Lower leg skin (tissue), 4 donors: ENCODE results near the gene PAF1. TPM values are rescaled to one million over a fixed set of nuclear protein-coding genes. Genes with fewer than 3 reads are reported as not detected.

Experiments
- DNase-seq, 2 donors: peaks; one replicate each; pipeline ENCODE4 v3.0.0-alpha.2; 2019; ENCODE audit warnings: low spot score in 2 of 2
- H3K4me3 ChIP-seq: fragments of 200-600 bp; sonication (generic); 2 replicates; pipeline ENCODE4 v1.5.1; 2017; ENCODE audit warnings: mild to moderate bottlenecking, low read depth; ENCODE audit not compliant: poor library complexity, severe bottlenecking
- CTCF ChIP-seq, 3 donors: fragments of 450-650 bp; IDR thresholded peaks; one replicate each; pipeline ENCODE4 v1.5.1; 2016; ENCODE audit warnings: antibody characterized with exemption in 3 of 3, mild to moderate bottlenecking in 3 of 3, moderate library complexity in 2 of 3
- POLR2A ChIP-seq, 2 donors: fragments of 450-650 bp; IDR thresholded peaks; one replicate each; pipeline ENCODE4 v1.6.1; 2016 to 2017; ENCODE audit warnings: antibody characterized with exemption in 2 of 2, mild to moderate bottlenecking in 1 of 2, moderate library complexity in 1 of 2
- WGBS, 2 donors: methylation state at CpG; one replicate each; pipeline ENCODE4 v1.1.5; 2018; 5-methylcytosine and 5-hydroxymethylcytosine counted together
- intact Hi-C: fragments of 100-400 bp; cut with DNase I; formaldehyde crosslinking; loops from one replicate; pipeline ENCODE4 v1.15.0; 2023; ENCODE audit warnings: low total_unique reads
- total RNA-seq, 4 donors: library from RNA; depleted of rRNA; stranded (reverse); fragments of >200 nt; gene quantifications; one replicate each; pipeline ENCODE4 v1.1.0, GENCODE V29; 2016

Gene PAF1
- total RNA-seq, 4 donors from 2014 or later = 22.4 to 48.0 (median 36.3) TPM

GRCh38 chr19:39398297-39398864 is 7.5 kb upstream of the PAF1 start:
- DNase-seq = peak; percentile 91 to 97
- TF ChIP-seq POLR2A (IDR thresholded peaks at IDR 0.05) (no peak), CTCF (IDR thresholded peaks at IDR 0.05) (no peak)
- 20 to 31% methylated on average over 10 to 11 of the region's 11 CpGs for WGBS, 2 donors
- intact Hi-C loops = no loop called here
- no peak overlapping the region for H3K4me3 ChIP-seq

GRCh38 chr19:39397360-39398296 is 6.7 kb upstream of the PAF1 start:
- peak; percentile 92 to 98 for DNase-seq
- no peak for TF ChIP-seq POLR2A (IDR thresholded peaks at IDR 0.05)
- peak in 1 of 3 donors; percentile 97 for TF ChIP-seq CTCF (IDR thresholded peaks at IDR 0.05)
- intact Hi-C loops = no loop called here
- 21 to 23% methylated on average over 12 to 14 of the region's 17 CpGs for WGBS, 2 donors
- no peak overlapping the region for H3K4me3 ChIP-seq

- 0% methylated on average over 7 to 10 of the region's 10 CpGs for WGBS, 2 donors
- intact Hi-C loops = no loop called here
- peak overlapping the region; percentile 89 for H3K4me3 ChIP-seq
- TF ChIP-seq CTCF (IDR thresholded peaks at IDR 0.05) (no peak), POLR2A (IDR thresholded peaks at IDR 0.05) (no peak)
- DNase-seq = peak in 1 of 2 donors; percentile 76
Observed at GRCh38 chr19:39390451-39390750, 505 bp downstream of the PAF1 start.

- H3K4me3 ChIP-seq = no peak overlapping the region
- WGBS, 2 donors = 64 to 65% methylated on average over 13 of the region's 13 CpGs
Observed at GRCh38 chr19:39389631-39390414, 1.1 kb downstream of the PAF1 start.

GRCh38 chr19:39388657-39389056 is 2.2 kb downstream of the PAF1 start:
- DNase-seq = no peak
- no peak overlapping the region for H3K4me3 ChIP-seq
- TF ChIP-seq POLR2A (IDR thresholded peaks at IDR 0.05) (no peak), CTCF (IDR thresholded peaks at IDR 0.05) (no peak)
- 79 to 86% methylated on average over 5 of the region's 5 CpGs for WGBS, 2 donors
- intact Hi-C loops = no loop called here

More at GRCh38 chr19:39389631-39390414, 1.1 kb downstream of the PAF1 start:
- DNase-seq = peak in 1 of 2 donors; percentile 83
- intact Hi-C loops = no loop called here
- no peak for TF ChIP-seq POLR2A (IDR thresholded peaks at IDR 0.05)
- no peak for TF ChIP-seq CTCF (IDR thresholded peaks at IDR 0.05)
